Measurements from ENCODE around the gene PFKP. TPM values are rescaled to one million over a fixed set of nuclear protein-coding genes. Genes with fewer than 3 reads are reported as not detected.

PFKP gene
- total RNA-seq, 1 donor from 2014 or later = 361 TPM

DNA sequence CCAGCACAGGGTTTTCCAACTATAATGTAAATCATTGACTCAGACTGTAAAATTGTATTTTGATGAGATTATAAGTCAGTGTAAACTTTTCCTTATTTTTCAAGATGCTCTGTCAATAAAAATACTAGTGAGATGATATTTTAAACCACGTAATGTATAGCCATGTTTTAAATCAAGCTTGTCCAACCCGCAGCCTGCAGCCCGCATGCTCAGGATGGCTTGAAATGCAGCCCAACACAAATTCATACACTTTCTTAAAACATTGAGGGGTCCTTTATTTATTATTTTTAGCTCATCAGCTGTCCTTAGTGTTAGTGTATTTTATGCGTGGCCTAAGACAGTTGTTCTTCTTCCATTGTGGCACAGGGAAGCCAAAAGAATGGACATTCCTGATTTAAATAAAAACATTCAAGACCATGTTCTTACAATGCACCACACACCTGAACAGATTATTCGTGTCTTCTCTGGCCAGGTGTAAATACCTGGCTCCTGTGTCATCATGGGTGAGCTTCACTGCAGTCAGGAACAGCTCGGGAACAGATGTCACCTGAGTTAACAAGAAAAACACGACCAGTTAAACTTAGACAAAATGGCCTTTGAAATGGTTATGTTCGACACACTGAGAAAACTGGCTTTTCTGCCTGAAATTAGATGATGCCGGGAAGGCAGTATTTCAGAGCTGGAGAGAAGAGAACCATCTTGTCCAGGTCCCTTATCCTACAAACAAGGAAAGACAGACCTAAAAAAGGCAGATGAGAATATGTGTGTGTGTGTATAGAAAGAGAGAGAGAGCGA is 99.3 kb downstream of the PFKP start:
- DNase-seq (ENCODE audit: low read depth) (no peak), FAIRE-seq (no peak)
- Mint-ChIP-seq H3K4me1 (ENCODE audit: low read depth, unreplicated experiment) (peaks cover 2% of the 10 kb centered on the region), H3K27ac (ENCODE audit: unreplicated experiment) (peak overlapping the region; percentile 20), H3K4me3 (ENCODE audit: unreplicated experiment) (no peak overlapping the region), H3K36me3 (ENCODE audit: low read depth, unreplicated experiment) (peaks cover 38% of the 10 kb centered on the region), H3K9me3 (ENCODE audit: unreplicated experiment) (no peaks in the 10 kb centered on the region), H3K27me3 (ENCODE audit: low read depth, unreplicated experiment) (no peaks in the 10 kb centered on the region)
- H4K20me1 ChIP-seq (ENCODE audit: insufficient read depth, low read length) = peaks cover 40% of the 10 kb centered on the region
- H3K4me2 ChIP-seq (ENCODE audit: low read length) = no peak overlapping the region
- H3K9me3 ChIP-seq (ENCODE audit: insufficient read depth, low read depth, low read length) = no peaks in the 10 kb centered on the region
- H3K36me3 ChIP-seq (ENCODE audit: insufficient read depth, low read length) = peaks cover 68% of the 10 kb centered on the region
- no peaks in the 10 kb centered on the region for H3K4me1 ChIP-seq (ENCODE audit: insufficient read depth, low read length)
- H3K27ac ChIP-seq (ENCODE audit: low read depth, low read length) = no peak overlapping the region
- H3K27me3 ChIP-seq (ENCODE audit: insufficient read depth, low read length) = no peaks in the 10 kb centered on the region
- H3K79me2 ChIP-seq (ENCODE audit: insufficient read depth, low read length) = peaks cover 46% of the 10 kb centered on the region
- TF ChIP-seq, protein P1, sequence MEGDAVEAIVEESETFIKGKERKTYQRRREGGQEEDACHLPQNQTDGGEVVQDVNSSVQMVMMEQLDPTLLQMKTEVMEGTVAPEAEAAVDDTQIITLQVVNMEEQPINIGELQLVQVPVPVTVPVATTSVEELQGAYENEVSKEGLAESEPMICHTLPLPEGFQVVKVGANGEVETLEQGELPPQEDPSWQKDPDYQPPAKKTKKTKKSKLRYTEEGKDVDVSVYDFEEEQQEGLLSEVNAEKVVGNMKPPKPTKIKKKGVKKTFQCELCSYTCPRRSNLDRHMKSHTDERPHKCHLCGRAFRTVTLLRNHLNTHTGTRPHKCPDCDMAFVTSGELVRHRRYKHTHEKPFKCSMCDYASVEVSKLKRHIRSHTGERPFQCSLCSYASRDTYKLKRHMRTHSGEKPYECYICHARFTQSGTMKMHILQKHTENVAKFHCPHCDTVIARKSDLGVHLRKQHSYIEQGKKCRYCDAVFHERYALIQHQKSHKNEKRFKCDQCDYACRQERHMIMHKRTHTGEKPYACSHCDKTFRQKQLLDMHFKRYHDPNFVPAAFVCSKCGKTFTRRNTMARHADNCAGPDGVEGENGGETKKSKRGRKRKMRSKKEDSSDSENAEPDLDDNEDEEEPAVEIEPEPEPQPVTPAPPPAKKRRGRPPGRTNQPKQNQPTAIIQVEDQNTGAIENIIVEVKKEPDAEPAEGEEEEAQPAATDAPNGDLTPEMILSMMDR (IDR thresholded peaks at IDR 0.05; ENCODE audit: insufficient read depth, low read depth, low read length) = no peak
- no peak for TF ChIP-seq EZH2 (IDR thresholded peaks at IDR 0.05; ENCODE audit: insufficient read depth, low read length)
- no peak overlapping the region for H3K9ac ChIP-seq (ENCODE audit: low read length)
- H2AFZ ChIP-seq (ENCODE audit: low read depth, low read length) = no peak overlapping the region
- no peak overlapping the region for H3K4me3 ChIP-seq (ENCODE audit: insufficient read depth, low read depth, low read length)

DNA sequence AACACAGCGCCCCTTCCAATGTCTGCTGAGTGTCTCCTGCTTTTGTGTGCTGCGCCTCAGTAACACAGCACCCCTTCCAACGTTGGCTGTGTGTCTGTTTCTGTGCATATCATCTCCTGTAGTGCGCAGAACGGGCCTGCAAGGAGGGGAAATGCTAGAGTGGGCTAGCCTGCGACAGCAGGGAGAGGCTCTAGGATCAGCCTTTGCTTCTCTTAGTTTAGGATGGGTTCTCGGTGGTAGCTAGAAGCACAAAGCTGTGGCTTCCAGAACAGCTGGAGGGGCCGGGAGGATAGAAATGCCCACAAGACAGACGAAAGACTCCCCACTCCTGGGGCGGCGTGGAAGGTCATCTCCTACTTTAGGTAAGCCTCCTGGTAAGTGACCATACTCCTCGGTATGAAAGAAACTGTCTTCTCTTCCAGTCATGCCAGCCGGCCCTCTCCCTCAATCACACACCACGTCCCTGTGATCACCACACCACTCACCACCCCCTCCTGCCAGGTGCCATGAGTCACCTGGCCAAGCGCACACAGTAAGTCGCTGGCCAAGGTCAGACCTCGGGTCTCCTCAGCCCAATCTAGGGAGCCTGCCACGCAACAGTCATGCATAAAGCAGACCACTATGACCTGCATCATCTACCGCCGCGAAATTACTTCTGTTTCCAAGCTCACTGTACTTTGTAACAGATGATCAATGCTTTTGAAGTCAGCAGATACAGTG is 100.4 kb downstream of the PFKP start:
- H4K20me1 ChIP-seq (ENCODE audit: insufficient read depth, low read length) = peaks cover 40% of the 10 kb centered on the region
- Mint-ChIP-seq H3K4me3 (ENCODE audit: unreplicated experiment) (no peak overlapping the region), H3K9me3 (ENCODE audit: unreplicated experiment) (no peaks in the 10 kb centered on the region), H3K36me3 (ENCODE audit: low read depth, unreplicated experiment) (peaks cover 35% of the 10 kb centered on the region), H3K4me1 (ENCODE audit: low read depth, unreplicated experiment) (peaks cover 2% of the 10 kb centered on the region), H3K27ac (ENCODE audit: unreplicated experiment) (no peak overlapping the region), H3K27me3 (ENCODE audit: low read depth, unreplicated experiment) (no peaks in the 10 kb centered on the region)
- H3K36me3 ChIP-seq (ENCODE audit: insufficient read depth, low read length) = peaks cover 61% of the 10 kb centered on the region
- H3K27me3 ChIP-seq (ENCODE audit: insufficient read depth, low read length) = no peaks in the 10 kb centered on the region
- no peak overlapping the region for H2AFZ ChIP-seq (ENCODE audit: low read depth, low read length)
- FAIRE-seq (no peak), DNase-seq (ENCODE audit: low read depth) (no peak)
- H3K4me3 ChIP-seq (ENCODE audit: insufficient read depth, low read depth, low read length) = no peak overlapping the region
- H3K4me1 ChIP-seq (ENCODE audit: insufficient read depth, low read length) = no peaks in the 10 kb centered on the region
- no peak overlapping the region for H3K27ac ChIP-seq (ENCODE audit: low read depth, low read length)
- H3K9me3 ChIP-seq (ENCODE audit: insufficient read depth, low read depth, low read length) = no peaks in the 10 kb centered on the region
- peaks cover 48% of the 10 kb centered on the region for H3K79me2 ChIP-seq (ENCODE audit: insufficient read depth, low read length)
- no peak overlapping the region for H3K9ac ChIP-seq (ENCODE audit: low read length)
- TF ChIP-seq, protein P1 (IDR thresholded peaks at IDR 0.05; ENCODE audit: insufficient read depth, low read depth, low read length) = no peak
- no peak overlapping the region for H3K4me2 ChIP-seq (ENCODE audit: low read length)

All from astrocyte (in vitro differentiated cells and primary cell).